ENCODE results near the gene GPR149.

- TF ChIP-seq CTCF (IDR thresholded peaks at IDR 0.05 in 4 of 5, conservative IDR thresholded peaks at IDR 0.05 in 1 of 5) (no peak), POLR2A (IDR thresholded peaks at IDR 0.05) (no peak)
These were observed 122.6 kb downstream of the GPR149 start for GRCh38 chr3:154307363-154307762.
